HCT116 (cell line): Measurements from ENCODE around the gene PPM1B. TPM values are rescaled to one million over a fixed set of nuclear protein-coding genes. Genes with fewer than 3 reads are reported as not detected.

ENCODE experiments used
- ATAC-seq: fragments of 200-7000 bp; cut with Tn5 transposase; 2 replicates; pipeline ENCODE4 v1.9.1; 2020; ENCODE audit warnings: mild to moderate bottlenecking, moderate library complexity
- BruUV-seq: library from RNA; stranded (reverse); fragments of 400-500 nt; replicated peaks from 2 replicates; lab custom pipeline; 2021; lab: Mats Ljungman, UMichigan
- CTCF ChIA-PET: fragments of 300-600 bp; sonication (Branson Sonifier 250); formaldehyde crosslinking; loops from one replicate; lab custom pipeline; 2021; ENCODE audit warnings: antibody characterized with exemption; lab: Charles Lee
- POLR2A ChIA-PET: fragments of 300-600, 350-600 bp; sonication (Branson Sonifier 250); formaldehyde crosslinking; loops from one replicate; lab custom pipeline; 2021; ENCODE audit warnings: antibody characterized with exemption; lab: Charles Lee
- RAD21 ChIA-PET, 2 experiments: fragments of 300-600 bp; sonication (Branson Sonifier 250); formaldehyde crosslinking; loops; one replicate each; lab custom pipeline; 2023; ENCODE audit warnings: low total read pairs in 2 of 2; ENCODE audit not compliant: uncharacterized antibody in 2 of 2, unreplicated experiment in 2 of 2, low non-redundant PET in 1 of 2; lab: Charles Lee
- DNase-seq: peaks from one replicate; pipeline ENCODE4 v3.0.0-alpha.2; 2010; ENCODE audit warnings: low read depth, low spot score
- H2AFZ ChIP-seq: fragments of 200-600 bp; shearing (Covaris generic), sonication (generic); 2 replicates; pipeline ENCODE4 v1.6.1; 2017; ENCODE audit warnings: low read depth, mixed run types, mixed read lengths, antibody characterized with exemption, low read length; ENCODE audit not compliant: poor library complexity, severe bottlenecking
- H3K27ac ChIP-seq: 2 replicates; pipeline ENCODE4 v1.5.1; 2012; ENCODE audit warnings: low read depth, low read length
- H3K27me3 ChIP-seq: fragments of 200-600 bp; sonication (generic); 2 replicates; pipeline ENCODE4 v1.6.1; 2016; ENCODE audit warnings: mixed run types, low read length, mixed read lengths; ENCODE audit not compliant: insufficient read depth
- H3K36me3 ChIP-seq, 2 experiments: fragments of 200-500 bp in 1 of 2; fragments of 200-600 bp in 1 of 2; sonication (Bioruptor generic) in 1 of 2; sonication (generic) in 1 of 2; 2 replicates each; pipeline versions ENCODE4 v1.5.1 to v1.6.1; 2014 to 2016; ENCODE audit warnings: low read length in 2 of 2, inconsistent platforms in 1 of 2, mixed read lengths in 1 of 2, mixed run types in 1 of 2; ENCODE audit not compliant: insufficient read depth in 2 of 2, control insufficient read depth in 1 of 2
- H3K4me1 ChIP-seq, 2 experiments: fragments of 200-600 bp in 1 of 2; sonication (generic) in 1 of 2; 2 replicates each; pipeline versions ENCODE4 v1.5.1 to v1.6.1; 2012 to 2017; ENCODE audit warnings: low read length in 2 of 2, inconsistent platforms in 1 of 2, mild to moderate bottlenecking in 1 of 2, mixed read lengths in 1 of 2, mixed run types in 1 of 2, moderate library complexity in 1 of 2; ENCODE audit not compliant: insufficient read depth in 2 of 2, control insufficient read depth in 1 of 2
- H3K4me2 ChIP-seq: fragments of 200-600 bp; sonication (generic); 2 replicates; pipeline ENCODE4 v1.6.1; 2017; ENCODE audit warnings: mixed run types, low read length, mixed read lengths
- H3K4me3 ChIP-seq, 2 experiments: fragments of 200-600 bp in 1 of 2; sonication (generic) in 1 of 2; replicated peaks in 1 of 2; 2 replicates each; pipeline ENCODE4 v1.5.1; 2011 to 2016; ENCODE audit warnings: low read length in 2 of 2, control low read depth in 1 of 2, low read depth in 1 of 2, mild to moderate bottlenecking in 1 of 2, mixed read lengths in 1 of 2, mixed run types in 1 of 2
- H3K79me2 ChIP-seq: fragments of 200-600 bp; sonication (generic); 2 replicates; pipeline ENCODE4 v1.6.1; 2017; ENCODE audit warnings: mild to moderate bottlenecking, mixed run types, low read length, moderate library complexity, mixed read lengths; ENCODE audit not compliant: insufficient read depth
- H3K9ac ChIP-seq: fragments of 200-600 bp; sonication (generic); 2 replicates; pipeline ENCODE4 v1.6.1; 2016; ENCODE audit warnings: low read length, mixed read lengths
- H3K9me2 ChIP-seq: fragments of 200-600 bp; sonication (generic), shearing (Covaris generic); 2 replicates; pipeline ENCODE4 v1.6.1; 2017; ENCODE audit warnings: mixed run types, mild to moderate bottlenecking, moderate library complexity; ENCODE audit not compliant: insufficient read depth
- H3K9me3 ChIP-seq, 2 experiments: fragments of 200-500 bp in 1 of 2; fragments of 200-600 bp in 1 of 2; sonication (Bioruptor generic) in 1 of 2; sonication (generic) in 1 of 2; 2 replicates each; pipeline ENCODE4 v1.6.1; 2014 to 2017; ENCODE audit warnings: low read length in 2 of 2, mixed read lengths in 2 of 2, inconsistent platforms in 1 of 2, low read depth in 1 of 2, mild to moderate bottlenecking in 1 of 2, mixed run types in 1 of 2, moderate library complexity in 1 of 2; ENCODE audit not compliant: control insufficient read depth in 1 of 2, insufficient read depth in 1 of 2
- H4K20me1 ChIP-seq: fragments of 200-600 bp; sonication (generic), shearing (Covaris generic); 2 replicates; pipeline ENCODE4 v1.6.1; 2017; ENCODE audit warnings: mixed run types, mild to moderate bottlenecking, moderate library complexity; ENCODE audit not compliant: insufficient read depth
- CEBPB ChIP-seq: IDR thresholded peaks from 2 replicates; pipeline ENCODE4 v1.6.1; 2012; ENCODE audit warnings: low read depth
- CTCF ChIP-seq, 3 experiments: fragments of 200-600 bp in 1 of 3; sonication (generic) in 1 of 3; IDR thresholded peaks in 2 of 3; conservative IDR thresholded peaks in 1 of 3; 2 replicates each; pipeline ENCODE4 v1.5.1; 2012 to 2017; ENCODE audit warnings: low read depth in 2 of 3, low read length in 2 of 3, antibody characterized with exemption in 1 of 3, borderline replicate concordance in 1 of 3, control low read depth in 1 of 3, mild to moderate bottlenecking in 1 of 3, mixed read lengths in 1 of 3, mixed run types in 1 of 3, moderate library complexity in 1 of 3; ENCODE audit not compliant: insufficient read depth in 1 of 3
- EGR1 ChIP-seq: IDR thresholded peaks from 2 replicates; pipeline ENCODE4 v1.6.1; 2012; ENCODE audit warnings: low read depth
- EZH2 ChIP-seq: fragments of 200-600 bp; sonication (generic); IDR thresholded peaks from 2 replicates; pipeline ENCODE4 v1.6.1; 2017; ENCODE audit warnings: antibody characterized with exemption, mixed run types
- RAD21 ChIP-seq: IDR thresholded peaks from 2 replicates; pipeline ENCODE4 v1.6.1; 2012; ENCODE audit warnings: low read depth, mild to moderate bottlenecking
- REST ChIP-seq: IDR thresholded peaks from 2 replicates; pipeline ENCODE4 v1.6.1; 2012; ENCODE audit warnings: low read depth
- TCF7L2 ChIP-seq: IDR thresholded peaks from 2 replicates; pipeline ENCODE4 v1.7.0; 2011; ENCODE audit warnings: borderline replicate concordance, inconsistent platforms; ENCODE audit not compliant: insufficient read depth, insufficient read length; ENCODE audit errors: extremely low read depth
- ZNF274 ChIP-seq: fragments of 200-500 bp; sonication (Bioruptor generic); IDR thresholded peaks from 2 replicates; pipeline ENCODE4 v1.6.1; 2014; ENCODE audit warnings: mild to moderate bottlenecking, low read depth, low read length, inconsistent platforms
- intact Hi-C: fragments of 100-400 bp; cut with micrococcal nuclease; formaldehyde crosslinking; loops from 2 replicates; pipeline ENCODE4 v1.10.0; 2022
- total RNA-seq: library from RNA; stranded (reverse); gene quantifications from one replicate; pipeline ENCODE4 v1.2.1, GENCODE V29; 2021; ENCODE audit not compliant: unreplicated experiment
- TF ChIP-seq, protein P1 (sequence below): IDR thresholded peaks from 2 replicates; pipeline ENCODE4 v1.6.1; 2011; ENCODE audit warnings: mild to moderate bottlenecking, low read length, moderate library complexity; ENCODE audit not compliant: insufficient replicate concordance; ENCODE audit errors: extremely low read depth

The PPM1B gene
- total RNA-seq, 1 experiment from 2014 or later: 36.9 TPM

- CTCF ChIA-PET: no interaction called here
- no peak overlapping the region for H3K9ac ChIP-seq
- TF ChIP-seq CEBPB (no peak), EZH2 (no peak), CTCF (IDR thresholded peaks at IDR 0.05 in 2 of 3, conservative IDR thresholded peaks at IDR 0.05 in 1 of 3; ENCODE audit: borderline replicate concordance in 1 of 3, insufficient read depth in 1 of 3, low read depth in 2 of 3, low read length in 2 of 3) (no peak), TCF7L2 (no peak), EGR1 (no peak), REST (no peak), ZNF274 (no peak), RAD21 (no peak)
- TF ChIP-seq, protein P1, sequence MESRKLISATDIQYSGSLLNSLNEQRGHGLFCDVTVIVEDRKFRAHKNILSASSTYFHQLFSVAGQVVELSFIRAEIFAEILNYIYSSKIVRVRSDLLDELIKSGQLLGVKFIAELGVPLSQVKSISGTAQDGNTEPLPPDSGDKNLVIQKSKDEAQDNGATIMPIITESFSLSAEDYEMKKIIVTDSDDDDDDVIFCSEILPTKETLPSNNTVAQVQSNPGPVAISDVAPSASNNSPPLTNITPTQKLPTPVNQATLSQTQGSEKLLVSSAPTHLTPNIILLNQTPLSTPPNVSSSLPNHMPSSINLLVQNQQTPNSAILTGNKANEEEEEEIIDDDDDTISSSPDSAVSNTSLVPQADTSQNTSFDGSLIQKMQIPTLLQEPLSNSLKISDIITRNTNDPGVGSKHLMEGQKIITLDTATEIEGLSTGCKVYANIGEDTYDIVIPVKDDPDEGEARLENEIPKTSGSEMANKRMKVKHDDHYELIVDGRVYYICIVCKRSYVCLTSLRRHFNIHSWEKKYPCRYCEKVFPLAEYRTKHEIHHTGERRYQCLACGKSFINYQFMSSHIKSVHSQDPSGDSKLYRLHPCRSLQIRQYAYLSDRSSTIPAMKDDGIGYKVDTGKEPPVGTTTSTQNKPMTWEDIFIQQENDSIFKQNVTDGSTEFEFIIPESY: no peak
- H3K4me2 ChIP-seq: no peak overlapping the region
- no peak for ATAC-seq
- no peaks in the 10 kb centered on the region for H3K27me3 ChIP-seq
- no peaks in the 10 kb centered on the region for H3K36me3 ChIP-seq
- no peak overlapping the region for H2AFZ ChIP-seq
- no peaks in the 10 kb centered on the region for H3K9me3 ChIP-seq
- no peaks in the 10 kb centered on the region for H3K4me1 ChIP-seq
- no peak overlapping the region for H3K4me3 ChIP-seq
- no peaks in the 10 kb centered on the region for H3K9me2 ChIP-seq
- H3K79me2 ChIP-seq: peaks cover 42% of the 10 kb centered on the region
- DNase-seq: no peak
- intact Hi-C loops: no loop called here
- no peak overlapping the region for H3K27ac ChIP-seq
- no TSS peak for BruUV-seq
- no peaks in the 10 kb centered on the region for H4K20me1 ChIP-seq
- RAD21 ChIA-PET: no interaction called here
- POLR2A ChIA-PET: interaction anchor here (0.9 kb wide), 1 partner anchor 12 kb away, joined by 3 read pairs; no protein-coding TSS in a partner anchor
Observed at GRCh38 chr2:44201648-44202165, 33.0 kb downstream of the PPM1B start.
